IPS-NIHi7 (cell line): ENCODE results near the gene RFPL4AL1.
"Not testable (repeated sequence)": the region's sequence is repeated elsewhere in the genome, so short reads cannot be mapped to it uniquely, and the experiment has no call there.

Experiments used
- DNase-seq: peaks from one replicate; pipeline ENCODE4 v3.0.0; 2012; ENCODE audit warnings: mixed read lengths; ENCODE audit errors: extremely low spot score

RFPL4AL1 gene

GRCh38 chr19:55768818-55769217, at the start of gene RFPL4AL1:
RFPL4AL1 (plus strand) TSS chr19:55769118; CDS start chr19:55771805, 2,687 bp downstream.
- not testable (repeated sequence) for DNase-seq

- no peak for DNase-seq
Measured at GRCh38 chr19:55720214-55720746, 48.6 kb upstream of the RFPL4AL1 start.

- no peak for DNase-seq
Measured at GRCh38 chr19:55720801-55721200, 48.1 kb upstream of the RFPL4AL1 start.

GRCh38 chr19:55723491-55723890, 45.4 kb upstream of the RFPL4AL1 start:
- DNase-seq, result no peak

GRCh38 chr19:55730378-55730777, 38.5 kb upstream of the RFPL4AL1 start:
- DNase-seq, result not testable (repeated sequence)

GRCh38 chr19:55738302-55738701, 30.6 kb upstream of the RFPL4AL1 start, which contains the start of gene NLRP9:
NLRP9 (minus strand) TSS chr19:55738402; CDS start chr19:55738374, 28 bp downstream.
- no peak for DNase-seq

GRCh38 chr19:55750715-55751114, 18.2 kb upstream of the RFPL4AL1 start:
- no peak for DNase-seq

GRCh38 chr19:55753401-55753800, 15.5 kb upstream of the RFPL4AL1 start:
- DNase-seq, result no peak

GRCh38 chr19:55756808-55757207, 12.1 kb upstream of the RFPL4AL1 start:
- DNase-seq, result not testable (repeated sequence)

GRCh38 chr19:55758797-55759196, 10.1 kb upstream of the RFPL4AL1 start, which contains the start of gene RFPL4A:
RFPL4A (plus strand) TSS chr19:55759097; CDS start chr19:55761801, 2,704 bp downstream.
- not testable (repeated sequence) for DNase-seq

- no peak for DNase-seq
Measured at GRCh38 chr19:55766466-55766865, 2.5 kb upstream of the RFPL4AL1 start.

GRCh38 chr19:55769632-55770031, 714 bp downstream of the RFPL4AL1 start:
- DNase-seq, result not testable (repeated sequence)

- DNase-seq, result no peak
Measured at GRCh38 chr19:55777528-55777927, 8.6 kb downstream of the RFPL4AL1 start.

- DNase-seq, result no peak
Measured at GRCh38 chr19:55778331-55778730, 9.4 kb downstream of the RFPL4AL1 start.

- no peak for DNase-seq
Measured at GRCh38 chr19:55781112-55781511, 12.2 kb downstream of the RFPL4AL1 start.

- no peak for DNase-seq
Measured at GRCh38 chr19:55795021-55795420, 26.1 kb downstream of the RFPL4AL1 start.

- no peak for DNase-seq
Measured at GRCh38 chr19:55801416-55801815, 32.5 kb downstream of the RFPL4AL1 start.

- DNase-seq, result no peak
Measured at GRCh38 chr19:55802281-55802680, 33.4 kb downstream of the RFPL4AL1 start.

- peak; percentile 36 for DNase-seq
Measured at GRCh38 chr19:55809381-55810058, 40.6 kb downstream of the RFPL4AL1 start.

GRCh38 chr19:55811340-55811739, 42.4 kb downstream of the RFPL4AL1 start:
- DNase-seq, result no peak

- no peak for DNase-seq
Measured at GRCh38 chr19:55812449-55812848, 43.5 kb downstream of the RFPL4AL1 start.

- no peak for DNase-seq
Measured at GRCh38 chr19:55813906-55814305, 45.0 kb downstream of the RFPL4AL1 start.

- no peak for DNase-seq
Measured at GRCh38 chr19:55820037-55820436, 51.1 kb downstream of the RFPL4AL1 start.
